Ishikawa (cell line): Measurements from ENCODE around the gene EPB41.

Experiments used
- EP300 ChIP-seq: IDR thresholded peaks from 2 replicates; pipeline ENCODE4 v1.6.1; 2012; ENCODE audit warnings: borderline replicate concordance
- NFIC ChIP-seq: IDR thresholded peaks from 2 replicates; pipeline ENCODE4 v1.6.1; 2012
- RAD21 ChIP-seq: IDR thresholded peaks from 2 replicates; pipeline ENCODE4 v1.6.1; 2012; ENCODE audit warnings: low read depth
- TF ChIP-seq, protein P1 (sequence below): IDR thresholded peaks from 2 replicates; pipeline ENCODE4 v1.6.1; 2012
- TF ChIP-seq, protein P2 (sequence below): IDR thresholded peaks from 2 replicates; pipeline ENCODE4 v1.6.1; 2012; ENCODE audit warnings: low read depth, mild to moderate bottlenecking
- TF ChIP-seq, protein P3 (sequence below): IDR thresholded peaks from 2 replicates; pipeline ENCODE4 v1.6.1; 2012

DNA sequence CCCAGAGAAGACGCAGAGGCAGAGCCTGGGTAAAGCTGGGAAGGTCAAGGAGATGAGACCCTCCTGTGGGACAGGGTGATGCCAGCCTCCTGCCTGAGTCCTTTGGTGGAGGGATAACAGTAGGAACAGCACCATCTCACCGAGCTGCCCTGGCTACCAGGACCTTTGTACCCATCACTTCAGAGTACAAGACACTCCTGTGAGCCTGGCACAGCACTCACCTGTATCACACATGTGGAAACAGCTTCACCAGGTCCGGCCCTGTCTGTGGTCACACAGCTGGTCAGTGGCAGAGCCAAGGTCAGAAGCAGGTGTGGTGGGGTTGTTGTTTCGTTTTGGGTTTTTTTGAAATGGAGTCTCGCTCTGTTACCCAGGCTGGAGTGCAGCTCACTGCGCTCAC lies 214.4 kb downstream of the EPB41 start:
- TF ChIP-seq EP300 (no peak), NFIC (no peak), RAD21 (no peak)
- TF ChIP-seq, protein P1, sequence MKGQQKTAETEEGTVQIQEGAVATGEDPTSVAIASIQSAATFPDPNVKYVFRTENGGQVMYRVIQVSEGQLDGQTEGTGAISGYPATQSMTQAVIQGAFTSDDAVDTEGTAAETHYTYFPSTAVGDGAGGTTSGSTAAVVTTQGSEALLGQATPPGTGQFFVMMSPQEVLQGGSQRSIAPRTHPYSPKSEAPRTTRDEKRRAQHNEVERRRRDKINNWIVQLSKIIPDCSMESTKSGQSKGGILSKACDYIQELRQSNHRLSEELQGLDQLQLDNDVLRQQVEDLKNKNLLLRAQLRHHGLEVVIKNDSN, result no peak
- TF ChIP-seq, protein P2, sequence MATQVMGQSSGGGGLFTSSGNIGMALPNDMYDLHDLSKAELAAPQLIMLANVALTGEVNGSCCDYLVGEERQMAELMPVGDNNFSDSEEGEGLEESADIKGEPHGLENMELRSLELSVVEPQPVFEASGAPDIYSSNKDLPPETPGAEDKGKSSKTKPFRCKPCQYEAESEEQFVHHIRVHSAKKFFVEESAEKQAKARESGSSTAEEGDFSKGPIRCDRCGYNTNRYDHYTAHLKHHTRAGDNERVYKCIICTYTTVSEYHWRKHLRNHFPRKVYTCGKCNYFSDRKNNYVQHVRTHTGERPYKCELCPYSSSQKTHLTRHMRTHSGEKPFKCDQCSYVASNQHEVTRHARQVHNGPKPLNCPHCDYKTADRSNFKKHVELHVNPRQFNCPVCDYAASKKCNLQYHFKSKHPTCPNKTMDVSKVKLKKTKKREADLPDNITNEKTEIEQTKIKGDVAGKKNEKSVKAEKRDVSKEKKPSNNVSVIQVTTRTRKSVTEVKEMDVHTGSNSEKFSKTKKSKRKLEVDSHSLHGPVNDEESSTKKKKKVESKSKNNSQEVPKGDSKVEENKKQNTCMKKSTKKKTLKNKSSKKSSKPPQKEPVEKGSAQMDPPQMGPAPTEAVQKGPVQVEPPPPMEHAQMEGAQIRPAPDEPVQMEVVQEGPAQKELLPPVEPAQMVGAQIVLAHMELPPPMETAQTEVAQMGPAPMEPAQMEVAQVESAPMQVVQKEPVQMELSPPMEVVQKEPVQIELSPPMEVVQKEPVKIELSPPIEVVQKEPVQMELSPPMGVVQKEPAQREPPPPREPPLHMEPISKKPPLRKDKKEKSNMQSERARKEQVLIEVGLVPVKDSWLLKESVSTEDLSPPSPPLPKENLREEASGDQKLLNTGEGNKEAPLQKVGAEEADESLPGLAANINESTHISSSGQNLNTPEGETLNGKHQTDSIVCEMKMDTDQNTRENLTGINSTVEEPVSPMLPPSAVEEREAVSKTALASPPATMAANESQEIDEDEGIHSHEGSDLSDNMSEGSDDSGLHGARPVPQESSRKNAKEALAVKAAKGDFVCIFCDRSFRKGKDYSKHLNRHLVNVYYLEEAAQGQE, result no peak
- TF ChIP-seq, protein P3, sequence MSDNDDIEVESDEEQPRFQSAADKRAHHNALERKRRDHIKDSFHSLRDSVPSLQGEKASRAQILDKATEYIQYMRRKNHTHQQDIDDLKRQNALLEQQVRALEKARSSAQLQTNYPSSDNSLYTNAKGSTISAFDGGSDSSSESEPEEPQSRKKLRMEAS, result no peak
